Lung microvascular endothelial cell (primary cell): ENCODE results near the gene HIBCH. TPM values are rescaled to one million over a fixed set of nuclear protein-coding genes. Genes with fewer than 3 reads are reported as not detected.

Experiments used
- DNase-seq, 2 donors: peaks; one replicate each; pipeline versions ENCODE4 v3.0.0 to v3.0.0-alpha.2; 2010; ENCODE audit warnings: low read depth in 2 of 2
- total RNA-seq: library from RNA; depleted of rRNA; stranded (reverse); fragments of >200 nt; gene quantifications from 2 replicates; pipeline ENCODE4 v1.2.1, GENCODE V29; 2014

The HIBCH gene
- total RNA-seq, 1 donor from 2014 or later: 13.9 TPM

DNA sequence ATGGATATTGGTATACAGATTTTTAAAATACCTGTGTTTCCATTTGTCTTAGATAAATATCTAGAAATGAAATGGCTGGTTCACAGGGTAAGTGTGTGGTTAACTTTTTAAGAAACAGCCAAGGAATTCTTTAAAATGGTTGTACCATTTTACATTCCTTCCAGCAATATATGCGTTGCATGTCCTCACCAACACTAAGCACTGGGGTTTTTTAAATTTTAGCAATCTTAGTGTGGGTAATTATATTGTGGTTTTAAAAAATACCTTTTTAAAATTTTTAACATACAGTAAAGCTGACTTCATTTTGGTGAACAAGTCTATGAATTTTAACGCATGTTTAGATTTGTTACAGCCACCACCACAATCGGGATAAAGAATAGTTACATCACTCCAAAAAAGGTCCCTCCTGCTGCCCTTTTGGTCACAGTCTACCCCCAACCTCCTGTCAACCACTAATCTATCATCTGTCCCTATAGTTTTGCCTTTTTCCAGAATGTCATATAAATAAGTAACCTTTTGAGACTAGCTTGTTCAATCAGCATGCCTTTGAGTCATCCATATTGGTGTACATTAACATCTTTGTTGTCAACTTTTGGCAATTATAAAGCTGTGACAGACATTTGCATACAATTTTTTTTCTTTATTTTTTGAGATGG lies 129.0 kb downstream of the HIBCH start:
- no peak for DNase-seq

- no peak for DNase-seq
Observed at GRCh38 chr2:190188289-190188688, 131.3 kb downstream of the HIBCH start.

DNA sequence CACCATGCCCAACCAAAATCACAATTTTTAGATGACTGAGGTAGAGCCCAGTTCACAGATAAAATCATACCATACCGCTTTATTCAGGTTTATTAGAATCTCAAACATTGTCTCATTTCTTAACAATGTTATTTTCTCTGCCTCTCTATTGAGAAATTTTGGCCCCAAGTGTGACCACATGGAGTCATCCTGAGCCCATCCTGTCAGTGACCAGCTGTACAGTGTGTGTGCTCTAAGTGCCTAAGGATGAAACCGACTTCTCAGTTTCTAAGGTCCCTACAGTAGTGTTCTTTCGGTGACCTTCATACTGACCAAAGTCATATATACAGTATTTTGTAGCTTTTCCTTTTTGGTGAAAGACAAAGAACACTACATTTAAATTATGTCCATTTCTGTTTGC lies 133.4 kb downstream of the HIBCH start:
- no peak for DNase-seq

GRCh38 chr2:190185380-190185779 lies 134.2 kb downstream of the HIBCH start:
- no peak for DNase-seq

DNA sequence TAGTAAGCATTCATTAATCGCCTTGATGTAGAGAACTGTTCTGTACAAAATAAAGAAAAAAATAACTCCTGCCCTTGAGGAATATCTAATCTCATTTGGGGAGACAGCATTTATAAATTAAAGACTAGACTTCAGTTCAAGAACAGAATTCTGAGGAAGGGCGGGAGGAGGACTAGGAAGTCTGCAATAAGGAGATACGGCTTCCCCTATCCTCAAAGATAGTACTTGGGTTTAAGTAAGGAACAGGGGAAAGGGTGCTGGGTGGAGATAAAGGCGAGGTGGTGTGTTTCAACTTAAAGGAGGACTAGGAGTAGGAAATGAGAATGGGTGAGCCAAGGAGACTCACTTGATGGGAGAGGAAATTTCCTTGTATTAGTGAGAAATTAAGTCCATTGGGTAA lies 135.2 kb downstream of the HIBCH start:
- DNase-seq: no peak

DNA sequence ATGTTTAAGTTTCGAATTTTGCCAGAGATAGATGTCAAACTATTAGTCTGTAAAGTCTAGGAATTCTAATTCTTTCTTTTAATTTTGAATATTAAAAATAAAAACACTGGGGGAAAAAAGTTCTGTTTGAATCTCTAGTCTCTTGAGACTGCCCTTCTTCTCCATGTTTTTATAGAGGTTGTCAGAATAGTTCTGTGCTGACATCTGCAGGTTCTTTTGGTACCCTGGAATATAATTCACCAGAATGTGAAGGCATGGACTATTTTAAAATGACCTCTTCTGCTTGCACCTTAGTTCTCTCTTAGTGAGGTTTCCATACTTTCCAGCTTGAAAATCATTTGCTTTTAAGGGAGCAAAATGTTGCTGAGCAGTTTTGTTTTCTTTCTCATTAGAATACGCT lies 136.1 kb downstream of the HIBCH start:
- DNase-seq: no peak

- no peak for DNase-seq
Observed at GRCh38 chr2:190182071-190182524, 137.5 kb downstream of the HIBCH start.

DNA sequence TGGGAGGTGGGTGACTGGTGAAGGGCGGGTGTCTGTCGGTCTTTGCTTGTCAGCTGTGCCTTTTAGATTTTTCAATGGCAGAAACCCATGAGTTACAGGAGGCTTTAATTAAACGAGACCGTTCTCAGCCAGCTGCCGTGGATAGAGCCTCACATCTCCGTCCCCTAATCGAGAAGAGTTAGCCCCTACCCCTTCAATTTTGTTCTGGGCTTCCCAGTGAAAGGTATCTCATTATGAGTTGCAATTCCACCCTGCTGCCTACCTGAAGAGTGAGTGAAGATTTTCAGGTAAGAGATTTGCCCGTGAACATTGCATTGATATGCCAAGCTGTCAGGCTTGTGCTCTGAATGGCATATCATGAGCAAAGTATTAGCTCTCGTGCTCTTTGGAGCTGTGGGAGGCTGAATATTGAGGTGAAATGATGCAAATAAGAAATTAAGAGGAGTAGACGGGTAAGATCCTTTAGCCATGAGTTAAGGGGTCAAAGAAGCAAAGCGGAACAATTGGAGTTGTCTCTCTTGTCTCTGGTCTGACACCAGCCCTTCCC lies 138.4 kb downstream of the HIBCH start:
- no peak for DNase-seq

- peak; percentile 33 to 50 for DNase-seq
Observed at GRCh38 chr2:190180313-190181122, 139.1 kb downstream of the HIBCH start.

GRCh38 chr2:190179754-190180312 lies 139.8 kb downstream of the HIBCH start:
- peak in 1 of 2 donors; percentile 55 for DNase-seq

DNA sequence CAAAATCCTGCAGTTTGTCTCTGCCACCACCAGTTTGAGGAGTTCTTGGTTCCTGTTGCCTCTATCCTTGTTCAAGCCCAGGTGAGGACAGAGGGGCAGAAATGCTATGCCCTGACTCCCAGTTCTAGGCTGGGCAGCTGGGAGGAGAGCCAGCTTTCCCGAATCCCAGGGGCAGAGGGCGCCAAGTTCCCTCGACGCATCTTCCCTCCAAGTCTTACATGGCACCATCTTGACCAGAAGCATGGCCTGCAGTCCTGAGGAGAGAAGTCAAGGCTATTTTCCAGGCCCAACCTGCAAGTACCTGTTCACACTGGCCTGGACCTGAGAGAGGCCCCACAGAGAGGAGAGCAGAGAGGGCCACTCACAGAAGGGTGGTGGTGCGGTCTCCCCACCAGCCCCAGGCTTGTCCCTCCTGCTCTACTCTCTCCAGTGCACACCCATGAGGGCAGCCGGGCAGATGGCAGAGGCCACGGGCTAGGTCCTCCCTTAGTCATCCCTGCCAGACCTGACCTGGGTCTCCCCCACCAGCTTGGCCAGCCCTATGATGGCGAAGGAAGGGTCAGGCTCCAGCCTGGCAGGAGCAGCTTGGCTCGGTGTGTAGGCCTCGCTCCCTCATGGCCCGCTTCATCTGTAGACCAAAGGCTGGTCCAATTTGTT lies 141.4 kb downstream of the HIBCH start:
- no peak for DNase-seq

DNA sequence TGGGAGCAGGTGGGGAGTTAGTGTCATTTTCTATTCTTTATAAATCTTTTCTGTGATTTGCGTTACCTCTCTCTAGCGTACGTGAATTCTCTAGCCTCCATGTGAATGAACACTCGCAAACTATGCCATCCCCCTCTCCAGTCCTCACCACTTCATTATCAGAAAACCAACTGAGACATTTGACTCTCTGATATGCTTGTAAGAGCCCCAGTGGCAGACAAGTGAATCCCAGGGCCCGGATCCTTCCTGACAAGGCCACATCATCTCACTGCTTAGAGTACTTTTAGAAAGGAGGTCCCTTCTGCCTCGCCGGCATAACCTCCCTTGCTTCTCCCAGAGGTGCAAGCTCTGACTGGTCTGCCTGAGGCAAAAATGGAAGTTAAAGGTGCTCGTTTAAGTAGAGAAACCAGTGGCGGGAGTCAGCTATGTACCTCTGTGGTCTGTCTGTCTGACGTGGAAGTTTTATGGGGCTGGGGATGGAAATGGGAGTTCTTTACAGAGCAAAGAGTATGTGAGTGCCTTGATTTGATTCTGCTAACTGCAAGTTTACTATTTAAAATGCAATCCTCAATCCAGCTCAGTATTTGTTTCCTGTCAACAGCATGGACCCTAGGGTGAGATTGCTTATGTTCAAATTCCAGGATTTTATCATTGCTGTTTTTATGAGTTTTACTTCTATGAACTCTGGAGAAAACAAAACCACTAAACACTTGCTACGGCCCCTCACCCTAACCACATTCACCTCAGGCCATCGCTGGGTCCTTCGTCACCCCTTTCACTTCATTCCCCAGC lies 142.2 kb downstream of the HIBCH start:
- no peak for DNase-seq

- DNase-seq: no peak
Observed at GRCh38 chr2:190173392-190173791, 146.2 kb downstream of the HIBCH start.

DNA sequence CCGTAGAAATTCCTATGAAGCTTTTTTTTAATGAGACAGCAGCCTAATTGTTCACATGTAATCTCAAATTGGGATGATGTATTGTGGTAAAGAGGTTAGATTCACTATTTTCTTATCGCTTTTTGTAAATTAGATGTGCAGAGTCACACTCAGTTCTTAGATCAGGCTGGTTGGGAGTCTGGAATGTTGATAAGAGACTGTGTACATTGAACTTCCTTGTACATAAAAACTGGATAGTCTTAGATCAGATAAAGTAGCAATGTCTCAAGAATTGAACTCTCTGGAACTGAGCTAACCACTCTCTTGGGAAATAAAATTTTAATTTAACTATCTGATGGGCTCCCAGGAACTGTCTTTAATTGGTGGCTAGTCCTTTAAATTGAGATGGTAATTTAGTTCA lies 149.0 kb downstream of the HIBCH start:
- DNase-seq: no peak

DNA sequence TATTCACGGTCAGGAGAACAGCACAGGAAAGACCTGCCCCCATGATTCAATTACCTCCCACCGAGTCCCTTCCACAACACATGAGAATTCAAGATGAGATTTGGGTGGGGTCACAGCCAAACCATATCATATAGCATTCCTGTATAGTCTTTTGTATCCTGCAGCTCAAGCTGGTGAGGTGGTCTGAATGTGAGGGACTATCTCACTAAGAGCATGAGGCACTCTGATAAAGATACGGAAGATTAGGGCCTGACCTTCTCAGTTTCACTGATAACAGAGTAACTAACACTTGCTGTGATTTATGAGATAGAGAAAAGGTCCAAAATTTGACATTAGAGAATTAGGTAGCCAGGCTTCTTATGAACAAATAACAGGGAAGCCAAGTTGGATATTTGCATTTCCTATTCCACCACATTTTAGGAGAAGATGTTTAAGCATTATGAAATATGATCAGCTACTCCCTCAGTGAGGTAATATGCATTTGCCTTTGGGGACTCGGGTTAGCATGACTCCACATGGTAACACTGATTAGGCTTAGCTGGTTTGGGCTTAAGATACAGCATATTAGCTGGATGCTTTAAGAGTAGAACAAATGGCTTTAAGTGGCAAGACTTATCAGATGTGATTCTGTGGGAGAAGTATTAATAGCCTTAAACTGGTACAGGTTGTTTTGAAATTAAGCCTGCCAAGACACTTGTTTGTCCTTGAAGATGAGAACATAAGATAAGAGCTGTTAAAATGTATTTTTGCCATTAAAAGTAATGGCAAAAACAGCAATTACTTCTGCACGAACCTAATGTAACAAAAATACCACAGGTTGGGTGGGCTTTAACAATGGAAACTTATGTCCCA lies 150.2 kb downstream of the HIBCH start:
- no peak for DNase-seq

DNA sequence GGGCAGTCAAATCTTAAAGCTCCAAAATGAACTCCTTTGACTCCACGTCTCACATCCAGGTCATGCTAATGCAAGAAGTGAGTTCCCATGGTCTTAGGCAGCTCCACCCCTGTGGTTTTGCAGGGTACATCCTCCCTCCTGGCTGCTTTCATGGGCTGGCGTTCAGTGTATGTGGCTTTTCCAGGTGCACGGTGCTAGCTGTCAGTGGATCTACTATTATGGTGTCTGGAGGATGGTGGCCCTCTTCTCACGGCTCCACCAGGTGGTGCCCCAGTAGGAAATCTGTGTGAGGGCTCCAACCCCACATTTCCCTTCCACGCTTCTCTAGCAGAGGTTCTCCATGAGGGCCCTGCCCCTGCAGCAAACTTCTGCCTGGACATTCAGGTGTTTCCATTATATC lies 151.9 kb downstream of the HIBCH start:
- DNase-seq: no peak

GRCh38 chr2:190165491-190165890 lies 154.1 kb downstream of the HIBCH start:
- DNase-seq: no peak

DNA sequence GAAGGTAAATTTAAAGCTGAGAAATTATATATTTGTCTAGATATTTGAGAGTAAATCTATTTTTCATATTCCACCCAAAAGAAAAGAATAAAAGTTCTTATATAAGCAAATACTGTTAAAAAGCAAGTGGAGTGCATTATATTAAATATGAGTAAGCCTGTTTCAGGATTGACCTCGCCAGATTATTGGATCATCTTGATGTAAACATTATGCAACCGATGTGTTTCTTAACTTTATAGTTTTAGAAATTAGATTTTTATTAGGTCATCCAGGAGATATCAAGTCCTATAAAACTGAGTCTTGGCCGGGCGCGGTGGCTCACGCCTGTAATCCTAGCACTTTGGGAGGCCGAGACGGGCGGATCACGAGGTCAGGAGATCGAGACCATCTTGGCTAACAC lies 156.8 kb downstream of the HIBCH start:
- no peak for DNase-seq

- no peak for DNase-seq
Observed at GRCh38 chr2:190159453-190159852, 160.2 kb downstream of the HIBCH start.

- no peak for DNase-seq
Observed at GRCh38 chr2:190158798-190159434, 160.7 kb downstream of the HIBCH start.
